HG02610 (cell line): ENCODE results near the gene CCNJL.
"Not testable (repeated sequence)": the region's sequence is repeated elsewhere in the genome, so short reads cannot be mapped to it uniquely, and the experiment has no call there.

ENCODE experiments used
- ATAC-seq: cut with Tn5 transposase; IDR thresholded peaks from one replicate; pipeline ENCODE4 v1.9.1; 2021; ENCODE audit warnings: mild to moderate bottlenecking, moderate library complexity; ENCODE audit not compliant: unreplicated experiment

CCNJL gene

GRCh38 chr5:160266044-160266443 is 46.3 kb downstream of the CCNJL start:
- ATAC-seq = no peak

DNA sequence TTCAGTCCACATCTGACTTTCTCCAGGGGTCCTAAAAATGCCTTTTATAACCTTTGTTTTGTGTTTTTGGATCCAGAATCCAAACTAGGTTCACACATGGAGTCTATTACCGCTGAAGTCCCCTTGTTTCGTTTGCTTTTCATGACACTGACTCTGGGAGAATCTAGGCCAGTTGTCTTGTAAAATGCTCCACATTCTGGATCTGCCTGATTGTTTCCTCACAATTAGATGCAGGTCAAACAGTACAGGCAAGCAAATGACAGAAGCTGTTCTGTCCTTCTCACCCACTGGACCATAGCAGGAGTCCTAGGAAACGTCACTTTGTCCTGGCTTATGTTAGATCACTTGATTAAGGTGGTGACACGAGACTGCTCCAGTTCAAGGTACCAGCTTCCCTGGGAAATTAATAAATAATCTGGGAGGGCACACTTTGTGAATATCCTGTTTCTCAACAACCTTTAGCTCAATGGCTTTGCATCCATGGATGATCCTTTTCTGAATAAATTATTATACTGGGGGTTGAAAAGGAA is 49.0 kb downstream of the CCNJL start:
- ATAC-seq = no peak

DNA sequence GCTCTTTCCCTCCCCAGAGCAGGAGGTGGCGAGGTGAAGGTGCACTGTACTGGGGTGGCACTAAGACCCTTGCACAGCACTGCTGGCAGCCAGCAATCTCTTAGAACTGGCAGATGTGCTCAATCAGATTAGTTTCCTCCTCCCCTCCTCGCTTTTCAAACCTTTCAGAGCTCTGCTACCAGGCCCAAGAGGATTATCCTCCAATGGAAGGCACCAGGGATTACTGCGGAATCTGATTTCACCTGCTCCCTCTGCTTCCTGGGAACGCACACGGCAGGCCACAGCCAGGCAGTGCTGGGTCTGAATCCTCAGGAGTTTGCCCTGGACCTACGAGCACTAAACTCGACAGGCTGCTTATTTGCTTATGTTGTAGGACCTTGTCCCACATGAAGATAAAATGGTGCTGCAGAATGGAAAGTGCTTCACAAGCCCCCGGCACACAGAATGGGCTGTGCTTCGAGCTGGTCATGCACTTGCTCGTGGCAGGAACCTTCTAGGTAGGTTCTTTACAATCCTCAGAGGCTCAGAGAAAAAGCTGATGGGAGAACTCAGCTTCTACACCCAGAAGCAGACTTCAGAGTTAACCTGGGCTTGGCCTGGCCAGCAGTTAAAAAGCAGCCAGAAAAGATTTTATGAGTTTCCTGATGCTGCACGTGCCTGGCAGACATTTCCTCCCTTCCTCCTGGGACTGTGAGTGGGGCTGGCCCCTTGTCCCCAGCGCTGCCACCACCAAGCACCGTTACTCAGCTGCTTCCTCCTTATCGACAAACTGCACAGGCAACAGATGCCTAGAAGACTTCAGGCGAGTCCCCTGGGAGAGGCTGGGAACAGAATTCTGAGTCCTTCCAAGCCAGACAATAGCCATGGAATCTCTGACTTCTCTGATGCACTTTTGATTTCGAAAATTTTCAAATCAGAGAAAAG is 50.0 kb downstream of the CCNJL start:
- ATAC-seq = peak; percentile 38

DNA sequence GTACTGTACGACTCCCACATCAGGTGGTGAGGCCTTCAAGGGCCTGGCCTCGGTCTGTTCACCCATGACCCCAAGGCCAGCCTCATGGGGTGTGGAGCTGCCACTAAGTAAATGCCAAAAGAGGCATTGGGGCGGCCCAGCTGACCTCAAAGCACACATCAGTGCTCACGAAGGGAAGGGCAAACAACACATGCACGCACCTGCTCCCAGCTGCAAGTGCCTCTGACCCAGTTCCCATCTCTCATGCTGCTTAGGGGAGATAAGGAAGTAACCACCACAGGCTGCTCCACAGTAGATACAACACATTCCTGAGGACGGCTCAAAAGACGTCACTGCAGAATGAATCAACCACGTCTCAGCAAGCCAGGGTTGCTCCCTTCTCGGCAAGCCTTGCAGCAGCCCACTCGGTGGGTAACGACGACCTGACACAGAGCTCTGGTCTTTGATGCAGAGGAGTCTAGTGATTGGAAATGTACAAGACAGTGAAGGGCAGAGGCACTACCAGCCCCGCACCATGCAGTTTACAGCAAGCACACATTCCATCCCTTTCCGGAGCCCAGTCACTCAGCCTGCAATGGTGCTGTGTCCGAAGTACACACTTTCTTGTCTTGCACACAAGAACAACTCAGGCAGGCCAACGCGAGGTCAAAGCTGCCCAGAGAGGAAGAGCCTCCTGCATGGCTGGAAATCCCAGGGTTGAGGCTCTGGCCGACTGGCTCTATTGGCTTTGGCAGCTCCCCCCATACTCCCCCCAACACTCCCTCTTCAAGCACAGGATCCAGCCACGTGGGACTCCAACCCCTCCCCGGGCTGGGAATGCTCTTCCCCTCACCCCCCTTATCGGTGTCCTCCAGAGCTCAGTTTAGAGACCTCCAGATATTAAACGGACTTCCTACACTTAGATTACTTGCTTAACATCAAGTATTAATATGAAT is 51.2 kb downstream of the CCNJL start:
- ATAC-seq = peak; percentile 66

DNA sequence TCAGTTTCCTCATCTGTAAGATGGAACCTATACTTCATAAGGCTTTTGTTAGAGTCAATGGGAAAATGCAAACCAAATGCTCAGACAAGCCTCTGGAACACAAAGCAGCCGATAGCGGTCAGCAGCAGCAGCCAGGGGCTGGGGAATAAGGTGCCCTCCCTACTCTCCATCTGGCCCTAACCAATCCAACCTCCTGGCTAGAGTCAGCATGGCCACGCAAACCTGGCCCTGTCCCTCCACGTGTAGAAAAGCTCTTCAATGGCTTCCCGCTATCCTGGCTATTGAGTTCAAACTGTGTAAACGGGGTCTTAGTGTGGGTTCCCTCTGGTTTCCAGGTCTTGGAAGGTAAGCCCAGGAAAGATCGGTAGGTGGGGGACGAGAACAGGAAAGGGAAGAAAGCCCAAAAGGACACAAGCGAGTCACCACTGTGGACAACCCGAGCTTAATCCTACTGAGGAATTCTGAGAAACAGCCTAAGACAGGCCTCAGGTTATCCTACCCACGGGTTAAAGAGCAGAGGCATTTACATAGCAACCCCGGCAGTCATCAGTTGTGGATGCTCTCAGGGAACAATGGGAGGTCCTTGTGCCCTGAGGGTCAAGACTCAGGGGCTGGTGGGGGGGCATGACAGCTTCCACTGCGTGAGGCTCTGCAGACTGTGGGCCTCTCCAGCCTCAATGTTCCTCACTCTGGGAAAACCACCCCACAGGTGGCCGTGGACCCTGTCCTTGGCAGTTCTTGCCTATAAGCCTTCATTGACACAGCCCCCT is 52.2 kb downstream of the CCNJL start:
- ATAC-seq = no peak

DNA sequence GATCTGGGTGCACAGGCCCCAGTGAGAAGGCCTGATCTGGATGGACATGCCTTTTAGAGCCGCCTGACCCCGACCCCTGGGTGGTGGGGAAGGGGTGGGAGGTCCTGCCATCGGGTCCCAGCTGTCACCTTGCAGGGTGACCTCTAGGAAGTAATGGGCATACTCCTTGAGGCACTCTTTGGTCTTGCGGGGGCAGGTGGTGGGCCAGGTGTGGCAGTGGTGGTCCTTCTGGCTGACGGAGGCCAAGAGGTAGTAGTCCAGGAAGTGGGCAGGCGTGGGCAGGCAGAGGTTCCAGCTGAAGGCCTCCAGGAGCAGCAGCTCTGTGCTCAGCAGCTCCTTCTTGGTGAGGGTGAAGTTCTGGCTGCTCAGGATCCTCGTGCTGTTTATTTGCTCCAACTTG is 53.0 kb downstream of the CCNJL start:
- ATAC-seq = no peak

GRCh38 chr5:160254706-160255105 is 57.7 kb downstream of the CCNJL start:
- ATAC-seq = no peak

DNA sequence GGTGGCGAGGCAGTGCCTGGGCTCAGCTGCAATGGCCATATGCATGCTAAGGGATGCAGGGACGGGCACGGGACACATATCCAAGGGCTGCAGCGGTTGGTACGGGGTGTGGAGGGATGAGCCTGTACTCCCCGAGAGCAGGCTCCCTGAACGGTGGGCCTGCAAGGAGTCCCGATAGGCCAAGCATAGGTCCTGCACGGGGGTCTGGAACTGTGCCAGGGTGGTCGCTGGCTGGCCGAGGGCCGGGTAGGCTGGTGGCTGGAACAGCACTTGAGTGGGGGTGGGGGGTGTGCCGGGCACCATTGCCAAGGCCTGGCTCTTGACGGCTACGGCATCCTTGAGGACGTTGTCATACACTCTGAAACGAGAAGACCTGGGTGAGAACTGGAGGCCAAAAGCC is 58.9 kb downstream of the CCNJL start:
- ATAC-seq = no peak

GRCh38 chr5:160252916-160253315 is 59.4 kb downstream of the CCNJL start:
- ATAC-seq = no peak

GRCh38 chr5:160251406-160252155 is 60.8 kb downstream of the CCNJL start:
- no peak for ATAC-seq

DNA sequence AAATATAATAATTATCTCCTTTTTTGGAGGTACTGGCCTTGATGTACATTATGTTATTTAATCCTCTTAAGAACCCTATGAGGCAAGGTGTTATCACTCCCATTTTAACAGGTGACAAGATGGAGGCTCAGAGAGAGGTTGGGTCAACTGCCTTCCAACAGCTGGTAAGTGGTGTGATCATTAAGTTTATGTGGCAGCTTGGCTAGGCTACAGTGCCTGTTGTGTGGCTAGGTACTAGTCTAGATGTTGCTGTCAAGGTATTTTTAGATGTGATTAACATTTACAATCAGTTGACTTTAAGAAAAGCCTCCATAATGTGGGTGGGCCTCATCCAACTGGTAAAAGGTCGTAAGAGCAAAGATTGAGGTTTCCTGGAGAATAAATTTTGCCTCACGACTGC is 61.5 kb downstream of the CCNJL start:
- ATAC-seq = no peak

DNA sequence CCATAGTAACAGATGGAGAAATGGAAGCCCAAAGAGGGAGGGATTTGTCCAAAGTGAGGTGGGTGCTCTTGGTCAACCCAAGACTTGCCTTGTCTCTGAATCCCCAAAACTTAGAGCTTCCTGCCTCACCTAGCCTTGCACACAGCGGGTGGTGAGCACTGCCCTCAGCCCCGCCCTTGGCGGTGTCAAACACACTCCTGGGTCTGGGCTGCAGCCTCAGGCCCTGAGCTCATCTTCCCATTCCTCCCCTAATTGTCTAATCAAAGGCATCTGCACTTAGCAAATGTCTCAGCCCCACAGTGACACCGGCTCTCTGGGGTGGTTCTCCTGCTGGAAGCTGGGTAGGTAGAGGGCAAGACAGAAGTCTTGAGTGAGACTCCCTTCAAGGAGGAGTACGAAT is 62.1 kb downstream of the CCNJL start:
- ATAC-seq = no peak

- not testable (repeated sequence) for ATAC-seq
These were observed 62.8 kb downstream of the CCNJL start for GRCh38 chr5:160249570-160249969.

DNA sequence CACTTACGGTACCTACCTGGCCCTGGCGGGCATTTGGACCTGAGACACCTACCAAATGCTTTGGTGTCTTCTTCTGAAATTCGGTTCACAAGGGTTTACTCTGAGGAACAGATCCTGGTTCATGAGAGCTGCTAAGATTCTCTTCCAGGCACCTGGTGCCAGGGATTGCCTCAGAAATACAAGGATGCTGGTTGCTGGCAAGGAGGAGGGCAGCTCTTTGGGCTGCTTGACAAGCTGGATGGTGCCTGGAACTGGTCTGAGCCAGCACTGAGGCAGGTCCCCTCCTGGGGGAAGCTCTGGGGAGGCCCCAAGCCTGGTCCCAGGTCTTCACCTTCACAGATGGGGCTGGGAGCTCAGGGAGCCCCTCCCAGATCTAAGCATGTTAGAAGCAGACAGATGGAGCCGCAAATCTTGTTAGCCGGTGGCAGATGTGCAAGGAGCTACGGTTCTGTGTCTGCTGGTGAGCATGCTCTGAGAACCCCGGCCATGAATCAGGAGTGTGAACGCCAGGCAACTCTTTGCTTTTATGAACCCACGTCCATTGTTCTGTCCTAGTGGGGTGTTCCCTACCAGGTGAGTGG is 66.8 kb downstream of the CCNJL start:
- ATAC-seq = no peak

DNA sequence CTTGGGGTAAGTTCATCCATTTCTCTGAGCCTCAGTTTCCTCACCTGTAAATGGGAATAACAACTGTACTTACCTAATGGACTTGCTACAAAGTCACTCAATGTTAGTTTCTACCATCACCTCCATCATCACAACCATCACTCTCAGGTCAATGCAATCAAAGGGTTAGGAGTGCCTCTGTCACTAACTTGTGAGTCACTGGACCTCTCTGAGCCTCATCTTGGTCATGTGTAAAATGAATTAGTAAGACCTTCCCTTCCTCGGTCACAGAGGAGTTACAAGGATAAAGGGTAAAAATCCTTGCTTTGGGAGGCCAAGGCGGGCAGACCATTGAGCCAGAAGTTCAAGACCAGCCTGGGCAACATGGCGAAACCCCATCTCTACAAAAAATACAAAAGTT is 70.2 kb downstream of the CCNJL start:
- no peak for ATAC-seq

DNA sequence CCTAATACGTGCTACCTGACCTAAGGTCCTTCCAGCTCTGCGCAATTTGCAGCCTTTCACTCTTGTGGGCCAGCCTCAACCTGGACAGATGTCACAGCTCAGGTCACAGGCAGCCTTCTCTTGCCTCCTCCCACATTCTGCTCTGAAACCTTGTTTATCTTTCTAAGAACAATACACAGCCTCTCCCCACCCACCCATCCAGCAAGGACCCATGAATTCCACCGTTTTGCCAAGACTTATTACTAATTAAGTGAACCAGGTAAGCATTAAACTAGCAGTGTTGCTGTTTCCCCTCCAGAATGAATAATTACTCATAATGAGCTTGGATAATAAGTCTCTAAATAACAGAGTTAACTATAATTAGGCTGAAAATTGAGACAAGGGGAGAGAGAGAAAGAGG is 72.0 kb downstream of the CCNJL start:
- ATAC-seq = no peak

DNA sequence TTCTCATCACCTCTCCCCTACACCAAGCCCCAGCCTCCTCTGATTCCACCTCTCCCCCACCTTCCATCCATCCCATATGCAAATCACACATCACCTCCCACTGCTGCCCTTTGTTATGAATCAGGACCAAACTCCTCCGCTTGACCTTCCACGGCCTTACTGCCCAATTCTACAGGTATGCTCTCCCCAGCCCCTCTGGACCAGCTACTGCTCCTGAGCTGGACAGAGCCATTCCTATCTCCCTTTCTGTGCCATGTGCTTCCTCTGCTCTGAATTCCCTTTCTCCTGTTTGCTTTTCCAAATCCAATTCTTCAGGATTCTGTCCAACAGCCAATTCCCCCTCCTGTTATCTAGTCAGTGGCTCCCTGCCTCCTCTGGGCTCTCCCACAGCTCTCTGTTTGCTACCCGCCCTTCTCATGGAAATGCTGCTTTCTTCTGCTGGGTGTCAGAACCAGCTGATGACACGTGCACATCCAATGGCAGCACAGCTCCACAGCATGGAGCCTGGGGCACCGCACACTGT is 74.7 kb downstream of the CCNJL start:
- no peak for ATAC-seq

DNA sequence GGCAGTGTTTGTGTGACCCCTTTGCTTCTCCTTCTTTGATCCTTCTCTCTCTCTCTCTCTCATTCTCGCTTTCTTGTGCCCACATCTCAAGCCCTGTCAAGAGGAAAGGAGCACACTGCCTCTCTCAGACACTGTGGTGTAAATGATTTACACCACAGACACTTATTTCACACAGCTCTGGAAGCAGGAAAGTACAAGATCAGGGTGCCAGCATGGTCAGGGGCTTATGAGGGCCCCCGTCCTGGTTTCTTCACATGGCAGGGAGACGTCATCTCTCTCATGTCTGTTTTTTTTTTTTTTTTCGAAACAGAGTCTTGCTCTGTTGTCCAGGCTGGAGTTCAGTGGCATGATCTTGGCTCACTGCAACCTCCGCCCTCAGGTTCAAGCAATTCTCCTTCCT is 76.6 kb downstream of the CCNJL start:
- no peak for ATAC-seq

DNA sequence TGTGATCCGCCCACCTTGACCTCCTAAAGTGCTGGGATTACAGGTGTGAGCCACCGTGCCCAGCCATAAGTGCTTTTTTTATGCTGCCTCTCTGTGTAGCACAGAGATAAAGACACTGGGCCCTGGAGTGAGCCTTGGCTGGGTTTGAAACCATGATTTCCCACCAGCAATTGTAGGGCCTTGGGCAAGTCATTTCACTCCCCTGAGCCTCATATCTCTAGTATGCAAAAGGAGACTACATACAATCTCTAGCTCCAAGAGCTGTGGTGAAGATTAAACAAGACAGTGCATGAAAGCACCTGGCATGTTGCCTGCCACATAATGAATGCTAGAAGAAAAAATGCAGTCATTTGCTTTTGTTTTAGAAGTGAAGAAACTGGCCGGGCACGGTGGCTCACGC is 79.1 kb downstream of the CCNJL start:
- peak; percentile 37 for ATAC-seq
